ENCODE measurements around the gene ASXL3. TPM values are rescaled to one million over a fixed set of nuclear protein-coding genes. Genes with fewer than 3 reads are reported as not detected.
A peak's percentile ranks its signal among the peaks of the same experiment; 100 is the strongest.

ASXL3 gene
- polyA plus RNA-seq, 2 donors = 0.02 to 0.06 TPM

DNA sequence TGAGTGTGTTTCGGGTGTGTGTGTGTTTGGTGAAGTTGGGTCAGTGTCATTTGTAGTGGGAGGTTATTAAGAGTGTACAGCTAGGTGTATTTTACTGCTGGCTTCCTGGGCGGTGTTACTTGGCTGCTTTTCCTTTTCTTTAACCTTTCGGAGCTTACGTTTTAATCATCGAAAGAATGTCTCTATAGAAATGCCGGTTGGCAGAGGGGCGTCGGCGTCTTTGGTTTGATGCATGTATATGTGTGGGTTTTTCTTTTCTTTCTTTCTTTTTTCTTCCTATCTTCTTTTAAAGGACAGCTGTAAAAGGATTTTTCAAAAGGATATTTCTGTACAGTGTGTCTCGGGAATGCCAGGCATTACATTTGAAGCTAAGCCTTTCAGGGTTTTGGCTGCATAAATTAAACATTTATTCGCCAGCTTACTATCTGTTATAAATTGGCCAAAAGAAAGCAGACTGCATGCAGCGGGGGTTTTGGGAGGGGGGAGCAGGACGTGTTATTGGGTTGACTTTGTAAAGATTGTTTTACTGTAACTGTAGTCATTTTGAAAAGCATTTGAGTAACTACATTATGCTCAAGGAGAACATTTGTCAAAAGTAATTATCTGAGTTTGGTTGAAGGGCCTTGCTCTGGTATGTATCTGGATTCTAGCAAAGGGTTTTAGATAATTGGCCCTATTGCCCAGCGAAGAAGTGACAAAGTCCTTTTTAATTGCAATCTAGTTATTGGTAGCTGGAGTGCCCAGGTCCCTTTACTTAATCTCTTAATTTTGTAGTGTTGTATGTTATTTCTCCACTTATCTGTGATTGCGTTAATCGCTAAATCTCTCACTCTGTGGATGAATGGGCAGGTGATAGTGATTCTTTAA is 1.6 kb downstream of the ASXL3 start:
- no peaks in the 10 kb centered on the region for H3K9me3 ChIP-seq (ENCODE audit: control insufficient read depth in 2 of 2, insufficient read depth in 1 of 2, low read depth in 1 of 2, low read length in 1 of 2)
- WGBS, 2 donors = 27% methylated on average over 16 of the region's 16 CpGs
- H3K36me3 ChIP-seq (ENCODE audit: control insufficient read depth in 2 of 2, insufficient read depth in 2 of 2, low read length in 1 of 2) = no peaks in the 10 kb centered on the region
- H3K4me3 ChIP-seq (ENCODE audit: low read depth in 1 of 2, low read length in 2 of 2) = peak overlapping the region; percentile 55 to 74
- peaks cover 8 to 10% of the 10 kb centered on the region in 2 donors for H3K4me1 ChIP-seq (ENCODE audit: control insufficient read depth in 2 of 2, insufficient read depth in 2 of 2, low read length in 1 of 2)
- H3K27me3 ChIP-seq (ENCODE audit: control insufficient read depth in 1 of 2, insufficient read depth in 2 of 2, low read length in 2 of 2) = peaks cover 0 to 4% of the 10 kb centered on the region in 2 donors
- H3K27ac ChIP-seq (ENCODE audit: low read depth in 2 of 2, low read length in 1 of 2) = no peak overlapping the region

- no peak overlapping the region for H3K4me3 ChIP-seq (ENCODE audit: low read depth in 1 of 2, low read length in 2 of 2)
- H3K27ac ChIP-seq (ENCODE audit: low read depth in 2 of 2, low read length in 1 of 2) = no peak overlapping the region
- no peaks in the 10 kb centered on the region for H3K36me3 ChIP-seq (ENCODE audit: control insufficient read depth in 2 of 2, insufficient read depth in 2 of 2, low read length in 1 of 2)
- peaks cover 8 to 10% of the 10 kb centered on the region in 2 donors for H3K4me1 ChIP-seq (ENCODE audit: control insufficient read depth in 2 of 2, insufficient read depth in 2 of 2, low read length in 1 of 2)
- H3K27me3 ChIP-seq (ENCODE audit: control insufficient read depth in 1 of 2, insufficient read depth in 2 of 2, low read length in 2 of 2) = peaks cover 0 to 4% of the 10 kb centered on the region in 2 donors
- H3K9me3 ChIP-seq (ENCODE audit: control insufficient read depth in 2 of 2, insufficient read depth in 1 of 2, low read depth in 1 of 2, low read length in 1 of 2) = no peaks in the 10 kb centered on the region
- WGBS, 2 donors = 81 to 86% methylated on average over 4 of the region's 4 CpGs
These were observed 2.5 kb downstream of the ASXL3 start for GRCh38 chr18:33580546-33580945.

DNA sequence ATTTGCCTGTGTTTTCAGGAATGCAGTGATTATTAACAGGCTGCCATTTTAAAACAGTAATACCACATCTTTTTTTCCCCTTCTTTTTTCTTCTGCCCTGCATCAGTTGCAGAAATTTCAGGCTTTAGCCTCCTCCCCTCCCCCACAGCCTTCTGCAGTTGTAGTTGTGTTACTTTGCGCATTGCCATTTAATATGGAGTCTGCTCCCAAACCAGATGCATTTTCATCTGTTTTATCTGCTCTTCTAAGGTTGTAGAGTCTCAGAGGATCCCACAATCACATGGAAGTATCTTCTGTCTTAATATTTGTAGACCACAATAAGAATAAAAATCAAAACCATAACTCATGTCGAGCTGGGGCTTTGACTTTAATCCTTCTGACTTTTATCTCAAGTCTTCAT is 3.8 kb downstream of the ASXL3 start:
- WGBS, 2 donors = 53 to 55% methylated on average over 2 of the region's 2 CpGs
- Histone ChIP-seq H3K9me3 (ENCODE audit: control insufficient read depth in 2 of 2, insufficient read depth in 1 of 2, low read depth in 1 of 2, low read length in 1 of 2) (no peaks in the 10 kb centered on the region), H3K4me3 (ENCODE audit: low read depth in 1 of 2, low read length in 2 of 2) (no peak overlapping the region), H3K36me3 (ENCODE audit: control insufficient read depth in 2 of 2, insufficient read depth in 2 of 2, low read length in 1 of 2) (no peaks in the 10 kb centered on the region), H3K27ac (ENCODE audit: low read depth in 2 of 2, low read length in 1 of 2) (no peak overlapping the region), H3K4me1 (ENCODE audit: control insufficient read depth in 2 of 2, insufficient read depth in 2 of 2, low read length in 1 of 2) (peaks cover 8 to 10% of the 10 kb centered on the region in 2 donors), H3K27me3 (ENCODE audit: control insufficient read depth in 1 of 2, insufficient read depth in 2 of 2, low read length in 2 of 2) (peaks cover 0 to 4% of the 10 kb centered on the region in 2 donors)

DNA sequence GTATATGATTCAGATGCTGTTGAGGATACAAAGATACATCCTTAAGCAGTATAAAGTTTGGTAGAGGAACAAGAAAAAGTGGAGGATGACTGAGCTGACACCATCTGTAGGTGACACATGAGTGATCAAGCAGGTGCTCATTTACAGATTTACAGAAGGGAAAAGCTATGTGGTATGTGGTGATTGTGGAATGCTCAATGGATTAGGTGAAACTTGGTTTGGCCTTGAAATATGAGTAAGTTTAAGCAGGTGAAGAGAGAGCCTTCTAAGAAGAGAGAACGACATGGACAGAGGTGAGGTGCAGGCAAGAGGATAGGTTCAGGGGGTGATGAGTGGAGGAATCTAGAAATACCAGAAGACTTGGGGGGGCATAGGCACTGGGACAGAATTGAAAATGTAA is 5.9 kb downstream of the ASXL3 start:
- H3K27ac ChIP-seq (ENCODE audit: low read depth in 2 of 2, low read length in 1 of 2) = no peak overlapping the region
- peaks cover 0 to 3% of the 10 kb centered on the region in 2 donors for H3K4me1 ChIP-seq (ENCODE audit: control insufficient read depth in 2 of 2, insufficient read depth in 2 of 2, low read length in 1 of 2)
- H3K9me3 ChIP-seq (ENCODE audit: control insufficient read depth in 2 of 2, insufficient read depth in 1 of 2, low read depth in 1 of 2, low read length in 1 of 2) = no peaks in the 10 kb centered on the region
- WGBS, 2 donors = 84 to 85% methylated on average over 1 of the region's 1 CpG
- no peaks in the 10 kb centered on the region for H3K36me3 ChIP-seq (ENCODE audit: control insufficient read depth in 2 of 2, insufficient read depth in 2 of 2, low read length in 1 of 2)
- no peak overlapping the region for H3K4me3 ChIP-seq (ENCODE audit: low read depth in 1 of 2, low read length in 2 of 2)
- no peaks in the 10 kb centered on the region for H3K27me3 ChIP-seq (ENCODE audit: control insufficient read depth in 1 of 2, insufficient read depth in 2 of 2, low read length in 2 of 2)

- Histone ChIP-seq H3K9me3 (ENCODE audit: control insufficient read depth in 2 of 2, insufficient read depth in 1 of 2, low read depth in 1 of 2, low read length in 1 of 2) (no peaks in the 10 kb centered on the region), H3K36me3 (ENCODE audit: control insufficient read depth in 2 of 2, insufficient read depth in 2 of 2, low read length in 1 of 2) (no peaks in the 10 kb centered on the region), H3K4me3 (ENCODE audit: low read depth in 1 of 2, low read length in 2 of 2) (no peak overlapping the region), H3K4me1 (ENCODE audit: control insufficient read depth in 2 of 2, insufficient read depth in 2 of 2, low read length in 1 of 2) (no peaks in the 10 kb centered on the region), H3K27me3 (ENCODE audit: control insufficient read depth in 1 of 2, insufficient read depth in 2 of 2, low read length in 2 of 2) (no peaks in the 10 kb centered on the region), H3K27ac (ENCODE audit: low read depth in 2 of 2, low read length in 1 of 2) (no peak overlapping the region)
- WGBS, 2 donors = 42 to 43% methylated on average over 3 of the region's 3 CpGs
These were observed 6.8 kb downstream of the ASXL3 start for GRCh38 chr18:33584548-33585430.

DNA sequence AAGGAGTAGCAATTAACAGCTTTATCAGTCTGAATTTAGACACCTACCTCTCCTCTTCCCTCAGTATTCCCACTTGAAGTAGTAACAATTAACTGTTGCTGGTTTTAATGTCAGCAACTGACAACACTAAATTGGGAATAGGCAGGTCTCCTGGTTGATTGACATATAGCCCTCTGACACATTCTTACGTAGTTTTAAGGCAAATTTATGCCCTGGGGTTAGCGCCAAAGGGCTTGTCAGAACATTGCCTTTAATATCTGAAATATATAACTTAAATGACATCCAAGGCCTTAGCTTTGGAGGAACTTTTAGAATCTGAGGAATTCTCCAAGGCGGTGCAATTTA is 7.4 kb downstream of the ASXL3 start:
- WGBS, 2 donors = 65 to 67% methylated on average over 3 of the region's 3 CpGs
- H3K4me1 ChIP-seq (ENCODE audit: control insufficient read depth in 2 of 2, insufficient read depth in 2 of 2, low read length in 1 of 2) = no peaks in the 10 kb centered on the region
- H3K9me3 ChIP-seq (ENCODE audit: control insufficient read depth in 2 of 2, insufficient read depth in 1 of 2, low read depth in 1 of 2, low read length in 1 of 2) = no peaks in the 10 kb centered on the region
- H3K27ac ChIP-seq (ENCODE audit: low read depth in 2 of 2, low read length in 1 of 2) = no peak overlapping the region
- no peak overlapping the region for H3K4me3 ChIP-seq (ENCODE audit: low read depth in 1 of 2, low read length in 2 of 2)
- H3K27me3 ChIP-seq (ENCODE audit: control insufficient read depth in 1 of 2, insufficient read depth in 2 of 2, low read length in 2 of 2) = no peaks in the 10 kb centered on the region
- H3K36me3 ChIP-seq (ENCODE audit: control insufficient read depth in 2 of 2, insufficient read depth in 2 of 2, low read length in 1 of 2) = no peaks in the 10 kb centered on the region

DNA sequence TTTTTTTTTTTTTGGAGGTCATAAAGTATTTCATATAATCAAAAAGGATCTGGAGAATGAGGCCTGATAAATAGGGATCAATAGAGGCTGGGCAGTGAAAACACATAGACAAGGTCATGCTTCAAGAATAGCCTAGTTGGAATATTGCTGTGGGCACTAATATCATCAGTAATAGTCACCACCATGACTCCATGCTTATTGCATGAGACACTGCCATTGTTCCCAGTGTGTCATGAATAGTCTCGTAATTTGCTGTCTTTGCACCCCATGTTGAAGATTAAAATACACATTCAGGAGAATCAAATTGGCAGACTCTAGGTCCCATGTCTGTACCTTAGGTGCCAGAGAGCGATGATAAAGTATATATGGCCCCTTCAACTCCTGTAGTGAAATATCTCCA is 10.3 kb downstream of the ASXL3 start:
- Histone ChIP-seq H3K27me3 (ENCODE audit: control insufficient read depth in 1 of 2, insufficient read depth in 2 of 2, low read length in 2 of 2) (no peaks in the 10 kb centered on the region), H3K4me1 (ENCODE audit: control insufficient read depth in 2 of 2, insufficient read depth in 2 of 2, low read length in 1 of 2) (no peaks in the 10 kb centered on the region), H3K27ac (ENCODE audit: low read depth in 2 of 2, low read length in 1 of 2) (no peak overlapping the region), H3K4me3 (ENCODE audit: low read depth in 1 of 2, low read length in 2 of 2) (no peak overlapping the region), H3K9me3 (ENCODE audit: control insufficient read depth in 2 of 2, insufficient read depth in 1 of 2, low read depth in 1 of 2, low read length in 1 of 2) (no peaks in the 10 kb centered on the region), H3K36me3 (ENCODE audit: control insufficient read depth in 2 of 2, insufficient read depth in 2 of 2, low read length in 1 of 2) (no peaks in the 10 kb centered on the region)
- 87 to 93% methylated on average over 2 of the region's 2 CpGs for WGBS, 2 donors

DNA sequence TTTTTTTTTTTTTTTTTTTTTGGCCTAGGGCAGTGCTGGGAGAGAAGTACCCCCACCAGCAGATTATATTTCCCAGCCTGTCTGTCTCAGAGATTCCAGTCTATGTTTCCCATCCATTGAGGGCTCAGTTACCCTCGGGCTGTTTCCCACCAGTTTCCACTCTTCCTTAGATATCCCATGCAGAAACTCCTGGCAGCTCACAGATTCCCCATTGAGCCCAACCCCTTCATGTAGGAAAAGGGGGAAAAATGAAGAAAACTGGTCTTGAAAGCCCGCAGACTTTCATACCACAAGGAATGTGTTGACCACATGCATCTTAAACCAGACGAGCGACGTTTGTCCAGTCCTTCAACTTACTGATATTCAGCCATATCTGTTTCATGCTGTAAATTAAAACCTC is 15.2 kb downstream of the ASXL3 start:
- WGBS, 2 donors = 85 to 86% methylated on average over 5 of the region's 5 CpGs
- Histone ChIP-seq H3K4me1 (ENCODE audit: control insufficient read depth in 2 of 2, insufficient read depth in 2 of 2, low read length in 1 of 2) (no peaks in the 10 kb centered on the region), H3K4me3 (ENCODE audit: low read depth in 1 of 2, low read length in 2 of 2) (no peak overlapping the region), H3K27me3 (ENCODE audit: control insufficient read depth in 1 of 2, insufficient read depth in 2 of 2, low read length in 2 of 2) (no peaks in the 10 kb centered on the region), H3K9me3 (ENCODE audit: control insufficient read depth in 2 of 2, insufficient read depth in 1 of 2, low read depth in 1 of 2, low read length in 1 of 2) (no peaks in the 10 kb centered on the region), H3K36me3 (ENCODE audit: control insufficient read depth in 2 of 2, insufficient read depth in 2 of 2, low read length in 1 of 2) (no peaks in the 10 kb centered on the region), H3K27ac (ENCODE audit: low read depth in 2 of 2, low read length in 1 of 2) (no peak overlapping the region)

- H3K27ac ChIP-seq (ENCODE audit: low read depth in 2 of 2, low read length in 1 of 2) = no peak overlapping the region
- 31 to 53% methylated on average over 1 of the region's 1 CpG for WGBS, 2 donors
These were observed 16.8 kb downstream of the ASXL3 start for GRCh38 chr18:33594799-33595198.

More at GRCh38 chr18:33594799-33595198, 16.8 kb downstream of the ASXL3 start:
- no peaks in the 10 kb centered on the region for H3K9me3 ChIP-seq (ENCODE audit: control insufficient read depth in 2 of 2, insufficient read depth in 1 of 2, low read depth in 1 of 2, low read length in 1 of 2)
- H3K4me3 ChIP-seq (ENCODE audit: low read depth in 1 of 2, low read length in 2 of 2) = no peak overlapping the region
- no peaks in the 10 kb centered on the region for H3K36me3 ChIP-seq (ENCODE audit: control insufficient read depth in 2 of 2, insufficient read depth in 2 of 2, low read length in 1 of 2)
- H3K4me1 ChIP-seq (ENCODE audit: control insufficient read depth in 2 of 2, insufficient read depth in 2 of 2, low read length in 1 of 2) = no peaks in the 10 kb centered on the region
- H3K27me3 ChIP-seq (ENCODE audit: control insufficient read depth in 1 of 2, insufficient read depth in 2 of 2, low read length in 2 of 2) = no peaks in the 10 kb centered on the region

All from esophagus (tissue), 2 donors.